SK-N-MC (cell line): Measurements from ENCODE around the gene CD58.
A peak's percentile ranks its signal among the peaks of the same experiment; 100 is the strongest.

Experiments
- DNase-seq: peaks from one replicate; pipeline ENCODE4 v3.0.0-alpha.2; 2011; ENCODE audit warnings: low read depth, low spot score
- H3K27ac ChIP-seq: fragments of 200-600 bp; sonication (generic); 2 replicates; pipeline ENCODE4 v1.5.1; 2016; ENCODE audit warnings: mixed run types
- H3K36me3 ChIP-seq: fragments of 200-600 bp; sonication (generic); 2 replicates; pipeline ENCODE4 v1.6.1; 2017; ENCODE audit warnings: antibody characterized with exemption, low read length, mixed read lengths; ENCODE audit not compliant: insufficient read depth
- H3K4me3 ChIP-seq: fragments of 200-600 bp; sonication (generic); 2 replicates; pipeline ENCODE4 v1.5.1; 2016
- H3K9ac ChIP-seq: fragments of 200-600 bp; sonication (generic); 2 replicates; pipeline ENCODE4 v1.8.0; 2017; ENCODE audit warnings: mixed run types, mixed read lengths; ENCODE audit not compliant: insufficient read length
- H3K9me3 ChIP-seq: fragments of 200-600 bp; sonication (generic); 2 replicates; pipeline ENCODE4 v1.6.1; 2017; ENCODE audit warnings: low read depth, mild to moderate bottlenecking, antibody characterized with exemption, low read length, moderate library complexity, mixed read lengths
- EZH2 ChIP-seq: fragments of 200-600 bp; sonication (generic); IDR thresholded peaks from one replicate; pipeline ENCODE4 v1.6.1; 2017; ENCODE audit warnings: antibody characterized with exemption
- FOXP2 ChIP-seq: optimal IDR thresholded peaks from 2 replicates; pipeline ENCODE3; 2011; ENCODE audit warnings: mild to moderate bottlenecking, moderate library complexity; ENCODE audit not compliant: insufficient read depth; ENCODE audit errors: extremely low read length, control extremely low read depth
- POLR2AphosphoS5 ChIP-seq: IDR thresholded peaks from 2 replicates; pipeline ENCODE4 v1.6.1; 2012; ENCODE audit warnings: mild to moderate bottlenecking, low read depth, low read length, borderline replicate concordance

CD58 gene

DNA sequence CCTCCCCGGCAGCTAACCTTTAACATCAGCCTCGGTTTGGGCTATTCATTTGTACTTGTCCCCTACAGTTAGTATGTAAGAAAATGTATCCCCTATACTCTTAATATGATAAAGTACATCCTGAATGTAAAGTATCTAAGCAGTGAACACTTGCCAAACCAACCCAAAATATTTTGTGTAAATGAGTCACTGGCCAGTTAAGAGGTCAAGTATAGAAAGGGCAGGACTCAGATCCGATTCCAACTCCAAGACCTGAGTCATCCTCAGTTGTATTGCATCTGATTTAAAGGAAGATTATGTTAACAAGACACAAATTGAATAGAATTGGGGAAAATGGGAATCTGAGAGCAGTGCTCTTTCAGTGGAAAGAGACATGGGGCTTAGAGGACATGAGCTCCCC lies 84.4 kb downstream of the CD58 start:
- DNase-seq = no peak
- no peaks in the 10 kb centered on the region for H3K9me3 ChIP-seq
- TF ChIP-seq FOXP2 (no peak), EZH2 (no peak), POLR2AphosphoS5 (no peak)
- H3K9ac ChIP-seq = no peak overlapping the region
- peak overlapping the region; percentile 81 for H3K27ac ChIP-seq
- no peaks in the 10 kb centered on the region for H3K36me3 ChIP-seq
- no peak overlapping the region for H3K4me3 ChIP-seq

DNA sequence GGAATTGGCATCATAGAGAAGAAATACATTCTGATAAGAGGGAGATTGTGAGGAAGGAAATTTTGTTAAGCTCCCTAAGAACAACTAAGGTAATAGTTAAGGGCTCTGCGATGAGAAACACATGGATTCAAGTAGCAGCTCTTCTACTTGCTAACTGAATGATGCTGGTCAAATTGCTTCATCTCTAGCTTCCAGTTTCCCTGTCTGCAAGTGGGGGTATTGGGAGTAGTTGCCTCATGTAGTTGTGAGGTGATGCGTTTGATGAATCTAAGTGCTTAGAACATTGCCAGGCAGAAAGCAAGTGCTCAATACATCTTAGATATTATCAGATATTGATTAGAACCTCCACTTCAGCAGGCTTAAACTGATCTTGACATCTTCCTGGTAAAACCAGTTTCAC lies 84.8 kb downstream of the CD58 start:
- no peaks in the 10 kb centered on the region for H3K9me3 ChIP-seq
- no peak for DNase-seq
- H3K36me3 ChIP-seq = no peaks in the 10 kb centered on the region
- H3K9ac ChIP-seq = no peak overlapping the region
- peak overlapping the region; percentile 81 for H3K27ac ChIP-seq
- TF ChIP-seq EZH2 = no peak
- H3K4me3 ChIP-seq = no peak overlapping the region

DNA sequence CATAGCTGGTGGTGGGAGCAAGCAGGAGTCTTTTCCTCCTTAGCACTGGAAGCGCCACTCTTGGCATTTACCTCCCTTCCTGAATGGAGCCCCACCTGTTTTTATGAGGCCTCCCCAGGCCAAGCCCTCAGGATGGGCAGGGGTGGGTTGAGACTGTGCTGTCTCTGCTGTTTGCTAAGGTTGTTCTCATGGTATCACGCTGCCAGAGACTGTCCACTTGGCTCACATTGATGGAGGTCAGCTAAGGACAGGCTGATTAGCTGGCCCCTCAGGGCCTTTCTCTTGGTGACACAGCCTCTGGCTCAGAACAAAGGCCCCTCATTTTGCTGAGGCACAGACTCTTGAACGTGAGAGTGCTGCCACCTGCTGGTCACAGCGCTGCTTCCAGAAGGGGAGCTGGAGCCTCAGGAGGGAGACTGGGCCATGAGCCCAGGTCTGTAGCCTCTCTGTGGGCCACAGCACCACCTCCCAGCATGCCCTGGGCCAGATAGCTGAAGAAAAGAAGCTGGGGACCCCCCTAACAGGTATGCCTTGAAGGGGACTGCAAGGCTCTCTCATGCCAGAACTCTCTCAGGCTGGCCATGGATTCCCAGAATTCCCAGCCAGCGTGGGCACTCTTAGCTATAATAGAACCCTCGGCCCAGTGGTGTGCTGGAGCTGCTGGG lies 85.6 kb downstream of the CD58 start:
- Histone ChIP-seq H3K9ac (peak overlapping the region; percentile 46), H3K27ac (peak overlapping the region; percentile 81), H3K9me3 (no peaks in the 10 kb centered on the region), H3K36me3 (no peaks in the 10 kb centered on the region), H3K4me3 (0 out of 2 replicates have a peak overlapping the region, but pooled peaks have one; percentile 5)
- no peak for TF ChIP-seq POLR2AphosphoS5
- no peak for TF ChIP-seq EZH2
- TF ChIP-seq FOXP2 = no peak
- peak; percentile 84 for DNase-seq

DNA sequence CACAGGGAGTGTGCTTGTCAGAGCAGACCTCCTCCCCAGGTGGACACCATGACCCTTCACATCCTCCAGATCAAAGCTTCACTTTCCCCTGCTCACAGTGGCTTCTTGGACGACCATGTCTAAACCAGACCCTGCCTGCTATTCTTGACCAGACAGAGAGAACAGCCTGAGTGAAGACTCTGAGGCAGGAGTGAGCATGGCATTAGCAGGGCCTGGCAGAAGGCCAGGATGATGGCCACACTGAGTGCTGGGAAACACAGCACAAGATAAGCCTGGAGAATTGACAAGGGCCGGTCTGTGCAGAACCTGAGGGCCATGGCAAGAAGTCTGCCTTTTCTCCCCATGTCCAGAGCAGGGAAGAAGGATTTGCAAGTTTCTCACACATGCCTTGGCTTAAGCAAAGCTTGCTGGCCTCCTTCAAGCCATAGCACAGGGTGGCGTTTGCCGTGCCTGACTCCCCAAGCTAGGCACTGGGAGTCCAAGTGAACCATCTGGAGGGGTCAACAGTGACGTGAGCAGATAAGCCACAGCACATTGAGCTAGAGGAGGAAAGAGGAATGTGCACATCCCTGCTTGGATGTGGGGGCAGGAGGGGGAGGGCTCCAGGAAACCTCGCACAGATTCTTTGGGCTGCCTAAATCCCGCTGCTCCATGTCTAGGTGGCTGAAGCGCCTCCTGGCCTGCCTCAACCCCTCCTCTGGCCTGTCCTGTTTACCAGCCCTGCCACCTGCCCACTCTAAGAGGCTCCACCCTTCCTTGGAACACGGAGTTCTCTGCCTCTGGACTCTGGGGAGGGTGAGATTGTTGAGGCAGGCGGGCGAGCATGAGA lies 87.1 kb downstream of the CD58 start:
- no peak for TF ChIP-seq POLR2AphosphoS5
- no peak for TF ChIP-seq FOXP2
- TF ChIP-seq EZH2 = no peak
- no peak overlapping the region for H3K9ac ChIP-seq
- no peak for DNase-seq
- no peak overlapping the region for H3K4me3 ChIP-seq
- no peaks in the 10 kb centered on the region for H3K9me3 ChIP-seq
- H3K27ac ChIP-seq = no peak overlapping the region
- no peaks in the 10 kb centered on the region for H3K36me3 ChIP-seq

DNA sequence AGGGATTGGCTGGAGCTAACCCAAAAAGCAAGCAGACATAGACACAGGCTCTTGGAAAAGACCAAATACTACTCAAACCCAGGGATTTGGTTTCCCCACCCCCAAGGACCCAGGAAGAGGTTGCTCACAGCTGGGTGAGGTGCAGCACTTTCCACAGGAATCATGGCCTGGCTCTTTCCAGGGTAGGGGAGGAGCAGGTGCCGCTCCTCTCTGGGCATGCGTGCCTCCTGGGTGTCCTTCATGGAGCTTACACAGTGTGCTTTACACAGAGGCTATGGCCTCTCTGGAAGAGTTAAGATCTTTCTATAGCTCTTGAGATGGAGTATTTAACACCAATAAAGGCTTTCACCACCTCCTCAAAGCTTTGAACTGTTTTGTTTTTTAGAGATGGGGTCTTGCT lies 88.3 kb downstream of the CD58 start:
- Histone ChIP-seq H3K27ac (no peak overlapping the region), H3K9ac (no peak overlapping the region), H3K4me3 (no peak overlapping the region), H3K9me3 (no peaks in the 10 kb centered on the region), H3K36me3 (no peaks in the 10 kb centered on the region)
- no peak for DNase-seq
- TF ChIP-seq EZH2 = no peak
- TF ChIP-seq FOXP2 = no peak
- TF ChIP-seq POLR2AphosphoS5 = no peak

- TF ChIP-seq EZH2 (no peak), POLR2AphosphoS5 (no peak), FOXP2 (no peak)
- Histone ChIP-seq H3K36me3 (no peaks in the 10 kb centered on the region), H3K9ac (no peak overlapping the region), H3K27ac (no peak overlapping the region), H3K9me3 (no peaks in the 10 kb centered on the region), H3K4me3 (no peak overlapping the region)
- no peak for DNase-seq
These were observed 88.9 kb downstream of the CD58 start for GRCh38 chr1:116481934-116482333.

DNA sequence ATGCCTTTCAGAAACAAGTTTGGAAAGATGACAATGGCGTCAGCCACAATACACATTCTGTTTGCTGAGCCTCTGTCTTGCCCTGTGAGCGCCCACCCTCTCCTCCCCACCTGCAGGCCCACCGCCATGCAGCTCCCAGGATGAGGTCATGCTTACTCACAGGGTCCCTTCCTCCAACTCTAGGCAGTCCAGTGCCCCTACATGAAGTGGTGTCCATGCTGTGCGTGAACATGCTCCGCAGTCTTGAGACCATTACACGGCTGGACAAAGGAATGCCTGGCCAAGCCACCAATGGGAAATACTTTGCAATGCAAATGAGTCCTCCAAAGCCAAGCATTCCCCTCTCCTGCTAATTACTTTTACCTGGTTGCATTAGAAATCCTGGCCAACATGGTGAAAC lies 92.2 kb downstream of the CD58 start:
- H3K36me3 ChIP-seq = no peaks in the 10 kb centered on the region
- no peak overlapping the region for H3K27ac ChIP-seq
- no peak for TF ChIP-seq EZH2
- TF ChIP-seq FOXP2 = no peak
- TF ChIP-seq POLR2AphosphoS5 = no peak
- DNase-seq = no peak
- no peak overlapping the region for H3K4me3 ChIP-seq
- H3K9me3 ChIP-seq = no peaks in the 10 kb centered on the region
- no peak overlapping the region for H3K9ac ChIP-seq

GRCh38 chr1:116477429-116477828 lies 93.4 kb downstream of the CD58 start:
- Histone ChIP-seq H3K9ac (no peak overlapping the region), H3K36me3 (no peaks in the 10 kb centered on the region), H3K9me3 (no peaks in the 10 kb centered on the region), H3K27ac (no peak overlapping the region), H3K4me3 (no peak overlapping the region)
- no peak for DNase-seq
- TF ChIP-seq EZH2 = no peak
- no peak for TF ChIP-seq FOXP2
- no peak for TF ChIP-seq POLR2AphosphoS5

GRCh38 chr1:116476321-116476720 lies 94.5 kb downstream of the CD58 start:
- Histone ChIP-seq H3K36me3 (no peaks in the 10 kb centered on the region), H3K27ac (no peak overlapping the region), H3K4me3 (no peak overlapping the region), H3K9me3 (no peaks in the 10 kb centered on the region), H3K9ac (no peak overlapping the region)
- DNase-seq = no peak
- TF ChIP-seq POLR2AphosphoS5 = no peak
- no peak for TF ChIP-seq EZH2
- TF ChIP-seq FOXP2 = no peak
